Prostate gland (tissue), 2 donors: ENCODE measurements around the gene CDY2A.
"Not testable (repeated sequence)": the region's sequence is repeated elsewhere in the genome, so short reads cannot be mapped to it uniquely, and the experiment has no call there.

ENCODE experiments used
- CTCF ChIP-seq, 4 experiments: fragments of 200-600 bp in 2 of 4; fragments of 450-650 bp in 2 of 4; sonication (generic) in 2 of 4; IDR thresholded peaks; 1 replicate in 3 of 4; 2 replicates in 1 of 4; pipeline ENCODE4 v1.5.1; 2016 to 2019; ENCODE audit warnings: antibody characterized with exemption in 4 of 4, mild to moderate bottlenecking in 2 of 4, moderate library complexity in 2 of 4
- POLR2A ChIP-seq: fragments of 450-650 bp; IDR thresholded peaks from one replicate; pipeline ENCODE4 v1.6.1; 2016; ENCODE audit warnings: antibody characterized with exemption, mild to moderate bottlenecking
- POLR2AphosphoS5 ChIP-seq: sonication (generic); formaldehyde crosslinking; IDR thresholded peaks from one replicate; pipeline ENCODE4 v1.6.1; 2017; ENCODE audit warnings: antibody characterized with exemption

GRCh38 chrY:17997586-17997985 is 28.0 kb upstream of the CDY2A start:
- not testable (repeated sequence) for TF ChIP-seq POLR2A; CTCF (IDR thresholded peaks at IDR 0.05); POLR2AphosphoS5
